Measurements from ENCODE around the gene DUSP22.
A peak's percentile ranks its signal among the peaks of the same experiment; 100 is the strongest.

The DUSP22 gene

GRCh38 chr6:394641-395289 is 102.5 kb downstream of the DUSP22 start:
- Mint-ChIP-seq H3K9me3 (no peaks in the 10 kb centered on the region), H3K4me3 (peak overlapping the region; percentile 88 to 98), H3K27me3 (no peaks in the 10 kb centered on the region), H3K4me1 (peaks cover 74% of the 10 kb centered on the region), H3K27ac (peak overlapping the region; percentile 98)
- no peak for DNase-seq
- no peak for ATAC-seq

DNA sequence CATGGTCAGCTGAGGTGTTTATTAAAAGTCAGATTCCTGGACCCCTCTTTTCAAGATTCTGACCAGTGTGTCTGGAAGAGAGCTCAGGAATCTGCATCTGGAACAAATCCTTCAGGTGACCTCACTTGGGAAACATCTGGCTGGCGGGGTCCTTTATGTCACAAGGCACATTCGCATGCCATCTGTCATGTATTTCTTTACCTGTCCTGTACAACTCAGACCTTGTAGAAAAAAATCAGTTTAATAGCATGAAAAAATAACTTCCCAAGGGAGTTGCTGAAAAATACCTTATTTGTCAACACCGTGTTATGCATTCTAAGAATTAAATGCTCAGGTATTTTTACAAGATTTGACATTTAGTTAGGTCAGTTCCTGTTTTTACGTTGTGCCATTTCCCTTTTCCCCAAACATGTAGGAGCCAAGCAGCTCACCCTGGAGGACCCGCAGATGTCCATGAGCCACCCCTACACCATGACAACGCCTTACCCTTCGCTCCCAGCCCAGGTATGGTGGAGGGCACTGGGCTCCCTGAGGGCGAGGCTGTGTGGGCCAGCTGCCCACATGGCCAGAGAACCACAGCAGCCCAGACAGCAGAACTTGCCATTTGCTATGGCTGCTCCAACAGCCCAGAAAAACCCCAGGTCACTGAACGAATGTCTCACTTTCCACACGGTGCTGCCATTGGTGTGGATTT is 103.3 kb downstream of the DUSP22 start:
- H3K27me3 Mint-ChIP-seq: no peaks in the 10 kb centered on the region
- peak overlapping the region; percentile 86 to 98 for H3K27ac Mint-ChIP-seq
- DNase-seq: no peak
- no peak for ATAC-seq
- peaks cover 72% of the 10 kb centered on the region for H3K4me1 Mint-ChIP-seq
- peak overlapping the region; percentile 88 to 98 for H3K4me3 Mint-ChIP-seq
- no peaks in the 10 kb centered on the region for H3K9me3 Mint-ChIP-seq

- Mint-ChIP-seq H3K4me3 (peak overlapping the region; percentile 88 to 98), H3K27ac (peak overlapping the region; percentile 86 to 98), H3K27me3 (no peaks in the 10 kb centered on the region), H3K9me3 (no peaks in the 10 kb centered on the region), H3K4me1 (peaks cover 71% of the 10 kb centered on the region)
- no peak for DNase-seq
- no peak for ATAC-seq
These were observed 103.8 kb downstream of the DUSP22 start for GRCh38 chr6:396126-396520.

- ATAC-seq (no peak), DNase-seq (no peak)
- Mint-ChIP-seq H3K4me3 (peak overlapping the region; percentile 79 to 93), H3K4me1 (peaks cover 77% of the 10 kb centered on the region), H3K9me3 (no peaks in the 10 kb centered on the region), H3K27me3 (no peaks in the 10 kb centered on the region), H3K27ac (peak overlapping the region; percentile 92 to 94)
These were observed 104.8 kb downstream of the DUSP22 start for GRCh38 chr6:397056-397455.

DNA sequence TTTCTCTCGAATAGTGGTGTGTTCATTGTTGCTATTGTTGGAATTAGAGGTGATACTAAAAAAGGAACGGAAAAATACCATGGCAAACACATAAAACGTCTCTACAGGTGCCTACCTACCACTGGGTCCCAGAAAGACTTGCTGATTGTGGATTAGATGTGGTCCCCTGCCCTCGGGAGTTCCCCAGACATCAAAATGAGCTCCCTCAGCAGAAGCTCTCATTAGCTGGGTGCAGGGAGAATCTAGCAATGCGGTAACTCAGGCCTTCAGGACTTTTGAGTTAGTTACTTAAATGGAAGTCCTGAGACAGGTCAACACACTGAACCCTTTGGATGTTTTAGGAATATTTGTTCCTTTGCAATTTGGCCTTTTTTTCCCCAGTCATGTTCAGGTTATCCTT is 105.3 kb downstream of the DUSP22 start:
- peak overlapping the region; percentile 79 to 93 for H3K4me3 Mint-ChIP-seq
- ATAC-seq: no peak
- DNase-seq: no peak
- H3K4me1 Mint-ChIP-seq: peaks cover 83% of the 10 kb centered on the region
- H3K27me3 Mint-ChIP-seq: no peaks in the 10 kb centered on the region
- H3K27ac Mint-ChIP-seq: peak overlapping the region; percentile 92 to 94
- H3K9me3 Mint-ChIP-seq: no peaks in the 10 kb centered on the region

GRCh38 chr6:398065-398464 is 105.8 kb downstream of the DUSP22 start:
- Mint-ChIP-seq H3K27ac (peak overlapping the region; percentile 94 to 95), H3K27me3 (no peaks in the 10 kb centered on the region), H3K4me3 (peak overlapping the region; percentile 79 to 93), H3K9me3 (no peaks in the 10 kb centered on the region), H3K4me1 (peaks cover 87% of the 10 kb centered on the region)
- DNase-seq (no peak), ATAC-seq (no peak)

- peaks cover 91% of the 10 kb centered on the region for H3K4me1 Mint-ChIP-seq
- peak overlapping the region; percentile 79 to 93 for H3K4me3 Mint-ChIP-seq
- H3K27me3 Mint-ChIP-seq: no peaks in the 10 kb centered on the region
- DNase-seq (no peak), ATAC-seq (no peak)
- peak overlapping the region; percentile 94 to 95 for H3K27ac Mint-ChIP-seq
- H3K9me3 Mint-ChIP-seq: no peaks in the 10 kb centered on the region
These were observed 106.3 kb downstream of the DUSP22 start for GRCh38 chr6:398558-399078.

DNA sequence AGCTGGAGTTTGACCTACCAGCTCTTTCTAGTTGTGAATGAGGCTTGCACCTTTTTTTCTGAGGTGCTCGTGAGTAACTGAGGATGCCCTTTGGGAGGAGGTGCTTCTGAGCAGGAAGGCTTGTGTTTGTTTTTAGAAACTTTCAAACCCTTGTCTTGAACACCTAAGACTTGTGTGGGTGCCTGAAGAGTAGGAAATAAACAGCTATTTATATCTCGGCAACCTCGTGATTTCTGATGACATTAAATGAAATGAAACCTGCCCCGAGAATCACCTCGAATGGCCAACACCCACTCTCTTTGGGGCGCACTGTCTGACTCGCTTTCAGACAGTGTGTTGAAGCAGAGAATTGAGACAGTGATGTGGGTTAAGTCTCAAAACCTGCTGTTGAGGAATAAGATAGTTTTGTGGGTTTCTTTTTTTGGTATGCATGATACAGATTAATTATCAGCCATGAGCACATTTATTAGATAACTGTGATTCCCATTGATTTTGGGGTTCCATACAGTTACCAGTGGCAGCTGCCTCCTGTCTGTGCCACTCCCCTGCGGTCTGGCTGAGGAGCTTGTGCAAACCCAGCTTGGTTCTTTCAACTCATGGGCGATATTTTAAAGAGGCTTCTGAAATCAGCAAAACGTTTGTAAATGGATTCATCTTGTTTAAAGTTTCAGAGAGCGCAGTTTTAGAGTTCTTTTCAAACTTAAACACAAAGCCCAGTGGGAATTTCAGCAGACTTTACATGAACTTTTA is 107.7 kb downstream of the DUSP22 start:
- H3K4me3 Mint-ChIP-seq: peak overlapping the region; percentile 64 to 93
- peaks cover 96% of the 10 kb centered on the region for H3K4me1 Mint-ChIP-seq
- peak overlapping the region; percentile 94 to 96 for H3K27ac Mint-ChIP-seq
- ATAC-seq: peak; percentile 65
- H3K9me3 Mint-ChIP-seq: no peaks in the 10 kb centered on the region
- DNase-seq: peak; percentile 63 to 77
- no peaks in the 10 kb centered on the region for H3K27me3 Mint-ChIP-seq

DNA sequence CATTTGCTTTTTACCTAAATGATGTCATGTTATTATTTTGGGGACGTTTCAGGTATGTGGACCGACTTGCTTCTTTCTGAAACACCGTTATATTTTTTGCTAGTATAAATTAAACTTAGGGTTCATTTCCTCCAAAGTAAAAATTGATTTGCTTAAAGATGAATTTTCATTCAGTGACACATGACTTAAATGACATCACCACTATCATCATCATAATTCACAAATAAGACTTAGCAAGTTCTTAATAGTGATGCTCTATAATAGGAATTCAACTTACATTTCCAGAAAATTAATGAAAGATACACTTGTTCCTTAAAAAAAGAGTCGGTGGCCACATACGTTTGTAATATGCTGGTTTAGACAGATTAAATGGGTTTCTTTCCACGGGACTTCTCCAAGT is 108.5 kb downstream of the DUSP22 start:
- no peak for ATAC-seq
- peak overlapping the region; percentile 80 to 88 for H3K4me3 Mint-ChIP-seq
- H3K9me3 Mint-ChIP-seq: no peaks in the 10 kb centered on the region
- peaks cover 97% of the 10 kb centered on the region for H3K4me1 Mint-ChIP-seq
- no peaks in the 10 kb centered on the region for H3K27me3 Mint-ChIP-seq
- no peak for DNase-seq
- peak overlapping the region; percentile 80 to 95 for H3K27ac Mint-ChIP-seq
